ENCODE data around the gene ARHGEF28. TPM values are rescaled to one million over a fixed set of nuclear protein-coding genes. Genes with fewer than 3 reads are reported as not detected.
A peak's percentile ranks its signal among the peaks of the same experiment; 100 is the strongest.

The ARHGEF28 gene
- total and polyA plus RNA-seq, 4 donors: 4.8 to 27.8 (median 12.7) TPM

DNA sequence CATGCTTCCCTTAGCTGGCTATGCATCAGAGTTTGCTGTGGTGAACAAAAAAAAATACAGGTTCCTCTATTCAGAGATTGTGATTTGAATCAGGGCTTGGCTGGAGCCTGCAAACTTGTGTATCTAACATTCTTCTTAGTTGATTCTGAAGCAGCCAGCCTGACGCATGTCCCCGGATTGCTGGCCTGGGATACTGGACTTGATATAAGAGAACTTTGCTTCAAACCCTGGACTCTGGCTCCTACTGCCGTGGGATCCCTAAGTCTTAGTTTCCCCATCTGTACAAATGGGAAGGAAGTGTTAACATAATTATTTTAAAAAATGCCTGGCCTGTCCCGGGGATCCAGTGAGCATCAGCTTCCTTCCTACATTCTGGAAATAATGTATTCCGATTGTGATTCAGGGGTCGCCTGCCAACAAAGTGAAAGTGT lies 292.8 kb downstream of the ARHGEF28 start:
- no peak overlapping the region for H3K4me3 ChIP-seq (ENCODE audit: low read length in 2 of 2)
- peak; percentile 38 for ATAC-seq (ENCODE audit: low FRiP score)
- peak overlapping the region in 1 of 2 donors; percentile 17 for H3K27ac ChIP-seq (ENCODE audit: low read depth in 1 of 2, low read length in 2 of 2)
- peaks cover 0 to 8% of the 10 kb centered on the region in 2 donors for H3K4me1 ChIP-seq (ENCODE audit: control insufficient read depth in 1 of 2, insufficient read depth in 2 of 2, low read length in 2 of 2)
- no peaks in the 10 kb centered on the region for H3K27me3 ChIP-seq (ENCODE audit: control insufficient read depth in 1 of 2, insufficient read depth in 2 of 2, low read length in 1 of 2)
- H3K9me3 ChIP-seq (ENCODE audit: control insufficient read depth, low read length): no peaks in the 10 kb centered on the region
- WGBS, 2 donors: 23 to 25% methylated on average over 6 of the region's 6 CpGs
- peak in 1 of 2 donors; percentile 67 for DNase-seq
- H3K36me3 ChIP-seq (ENCODE audit: control insufficient read depth in 1 of 2, insufficient read depth in 2 of 2, low read length in 1 of 2): peaks cover 0 to 1% of the 10 kb centered on the region in 2 donors
- intact Hi-C loops (cut with DNase I): no loop called here

GRCh38 chr5:73921741-73922140 lies 295.7 kb downstream of the ARHGEF28 start:
- Histone ChIP-seq H3K4me3 (ENCODE audit: low read length in 2 of 2) (no peak overlapping the region), H3K27ac (ENCODE audit: low read depth in 1 of 2, low read length in 2 of 2) (no peak overlapping the region), H3K9me3 (ENCODE audit: control insufficient read depth, low read length) (no peaks in the 10 kb centered on the region), H3K36me3 (ENCODE audit: control insufficient read depth in 1 of 2, insufficient read depth in 2 of 2, low read length in 1 of 2) (no peaks in the 10 kb centered on the region), H3K4me1 (ENCODE audit: control insufficient read depth in 1 of 2, insufficient read depth in 2 of 2, low read length in 2 of 2) (peaks cover 0 to 8% of the 10 kb centered on the region in 2 donors), H3K27me3 (ENCODE audit: control insufficient read depth in 1 of 2, insufficient read depth in 2 of 2, low read length in 1 of 2) (no peaks in the 10 kb centered on the region)
- intact Hi-C loops (cut with DNase I): no loop called here
- WGBS, 2 donors: 82 to 86% methylated on average over 3 of the region's 3 CpGs
- DNase-seq (no peak), ATAC-seq (ENCODE audit: low FRiP score) (no peak)

DNA sequence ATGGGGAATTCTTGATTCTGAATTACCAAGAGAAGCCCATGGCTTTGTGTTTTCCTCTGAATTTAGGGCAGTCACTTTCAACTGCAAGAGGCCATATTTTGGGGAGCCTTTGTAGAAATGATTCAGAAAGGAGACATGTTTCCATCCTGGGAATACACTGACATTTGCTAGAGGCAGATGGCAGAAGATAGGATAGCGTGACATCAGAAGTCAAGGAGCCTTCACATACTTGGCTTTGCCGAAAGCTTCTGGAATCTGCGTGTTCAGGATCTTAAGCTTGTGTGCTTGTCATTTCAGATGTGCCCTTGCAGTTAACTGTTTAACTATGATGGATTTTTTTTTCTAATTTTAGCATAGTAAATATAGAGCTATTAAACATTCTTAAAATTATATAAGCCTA lies 296.2 kb downstream of the ARHGEF28 start:
- Histone ChIP-seq H3K27ac (ENCODE audit: low read depth in 1 of 2, low read length in 2 of 2) (no peak overlapping the region), H3K9me3 (ENCODE audit: control insufficient read depth, low read length) (no peaks in the 10 kb centered on the region), H3K4me1 (ENCODE audit: control insufficient read depth in 1 of 2, insufficient read depth in 2 of 2, low read length in 2 of 2) (peaks cover 0 to 8% of the 10 kb centered on the region in 2 donors), H3K36me3 (ENCODE audit: control insufficient read depth in 1 of 2, insufficient read depth in 2 of 2, low read length in 1 of 2) (no peaks in the 10 kb centered on the region), H3K27me3 (ENCODE audit: control insufficient read depth in 1 of 2, insufficient read depth in 2 of 2, low read length in 1 of 2) (no peaks in the 10 kb centered on the region), H3K4me3 (ENCODE audit: low read length in 2 of 2) (no peak overlapping the region)
- DNase-seq (no peak), ATAC-seq (ENCODE audit: low FRiP score) (no peak)
- 97 to 99% methylated on average over 3 of the region's 3 CpGs for WGBS, 2 donors
- intact Hi-C loops (cut with DNase I): no loop called here

DNA sequence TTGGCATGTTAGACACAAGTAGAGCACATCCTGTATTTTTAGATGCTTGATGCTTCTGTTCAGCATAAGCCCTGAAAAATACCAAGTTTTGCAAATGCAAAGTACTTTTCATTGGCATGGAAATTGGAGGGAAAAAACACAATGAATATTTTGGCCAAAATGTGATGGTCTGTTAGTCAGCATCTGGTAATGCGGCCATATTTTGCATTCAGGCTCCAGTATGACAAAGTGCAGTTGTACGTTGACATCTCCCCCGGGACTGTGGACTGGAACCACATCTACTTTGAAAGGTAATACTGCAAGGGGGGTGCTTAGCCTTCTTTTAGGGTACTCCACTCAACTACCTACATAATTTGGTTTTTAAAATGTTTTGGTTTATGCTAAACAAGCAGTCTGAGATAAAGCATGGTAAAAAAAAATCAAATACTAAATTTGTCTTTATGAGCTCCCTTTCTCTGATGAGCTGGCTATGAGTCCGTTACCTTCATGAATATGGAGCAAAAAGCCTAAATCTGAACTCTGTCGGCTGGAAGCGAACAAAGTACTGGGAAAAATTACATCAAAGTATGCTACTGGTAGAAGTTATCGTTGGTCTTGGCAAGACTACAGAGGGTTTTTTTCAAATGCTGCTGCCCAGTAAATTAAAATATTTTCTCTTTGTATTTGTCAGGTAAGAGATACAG lies 297.0 kb downstream of the ARHGEF28 start:
- 65 to 68% methylated on average over 7 of the region's 7 CpGs for WGBS, 2 donors
- Histone ChIP-seq H3K36me3 (ENCODE audit: control insufficient read depth in 1 of 2, insufficient read depth in 2 of 2, low read length in 1 of 2) (no peaks in the 10 kb centered on the region), H3K9me3 (ENCODE audit: control insufficient read depth, low read length) (no peaks in the 10 kb centered on the region), H3K27ac (ENCODE audit: low read depth in 1 of 2, low read length in 2 of 2) (no peak overlapping the region), H3K4me3 (ENCODE audit: low read length in 2 of 2) (no peak overlapping the region), H3K27me3 (ENCODE audit: control insufficient read depth in 1 of 2, insufficient read depth in 2 of 2, low read length in 1 of 2) (no peaks in the 10 kb centered on the region), H3K4me1 (ENCODE audit: control insufficient read depth in 1 of 2, insufficient read depth in 2 of 2, low read length in 2 of 2) (peaks cover 0 to under 1% of the 10 kb centered on the region in 2 donors)
- ATAC-seq (ENCODE audit: low FRiP score): no peak
- intact Hi-C loops (cut with DNase I): no loop called here
- DNase-seq: no peak

GRCh38 chr5:73928476-73929070 lies 302.6 kb downstream of the ARHGEF28 start:
- Histone ChIP-seq H3K4me3 (ENCODE audit: low read length in 2 of 2) (no peak overlapping the region), H3K27me3 (ENCODE audit: control insufficient read depth in 1 of 2, insufficient read depth in 2 of 2, low read length in 1 of 2) (no peaks in the 10 kb centered on the region), H3K36me3 (ENCODE audit: control insufficient read depth in 1 of 2, insufficient read depth in 2 of 2, low read length in 1 of 2) (no peaks in the 10 kb centered on the region), H3K9me3 (ENCODE audit: control insufficient read depth, low read length) (no peaks in the 10 kb centered on the region), H3K4me1 (ENCODE audit: control insufficient read depth in 1 of 2, insufficient read depth in 2 of 2, low read length in 2 of 2) (no peaks in the 10 kb centered on the region), H3K27ac (ENCODE audit: low read depth in 1 of 2, low read length in 2 of 2) (no peak overlapping the region)
- no peak for ATAC-seq (ENCODE audit: low FRiP score)
- DNase-seq: no peak
- intact Hi-C loops (cut with DNase I): no loop called here
- whole genome bisulfite sequencing, 2 donors: 79 to 81% methylated on average over 7 of the region's 7 CpGs

- no peaks in the 10 kb centered on the region for H3K36me3 ChIP-seq (ENCODE audit: control insufficient read depth in 1 of 2, insufficient read depth in 2 of 2, low read length in 1 of 2)
- WGBS, 2 donors: 75 to 80% methylated on average over 4 of the region's 4 CpGs
- no peaks in the 10 kb centered on the region for H3K27me3 ChIP-seq (ENCODE audit: control insufficient read depth in 1 of 2, insufficient read depth in 2 of 2, low read length in 1 of 2)
- ATAC-seq (ENCODE audit: low FRiP score) (no peak), DNase-seq (no peak)
- H3K4me3 ChIP-seq (ENCODE audit: low read length in 2 of 2): no peak overlapping the region
- peaks cover 0 to 1% of the 10 kb centered on the region in 2 donors for H3K4me1 ChIP-seq (ENCODE audit: control insufficient read depth in 1 of 2, insufficient read depth in 2 of 2, low read length in 2 of 2)
- no peaks in the 10 kb centered on the region for H3K9me3 ChIP-seq (ENCODE audit: control insufficient read depth, low read length)
- intact Hi-C loops (cut with DNase I): no loop called here
- no peak overlapping the region for H3K27ac ChIP-seq (ENCODE audit: low read depth in 1 of 2, low read length in 2 of 2)
Observed at GRCh38 chr5:73935719-73936118, 309.7 kb downstream of the ARHGEF28 start.

- 10 to 13% methylated on average over 5 of the region's 5 CpGs for WGBS, 2 donors
- Histone ChIP-seq H3K9me3 (ENCODE audit: control insufficient read depth, low read length) (peaks cover 2% of the 10 kb centered on the region), H3K36me3 (ENCODE audit: control insufficient read depth in 1 of 2, insufficient read depth in 2 of 2, low read length in 1 of 2) (no peaks in the 10 kb centered on the region), H3K4me1 (ENCODE audit: control insufficient read depth in 1 of 2, insufficient read depth in 2 of 2, low read length in 2 of 2) (peaks cover 0 to 5% of the 10 kb centered on the region in 2 donors), H3K27ac (ENCODE audit: low read depth in 1 of 2, low read length in 2 of 2) (peak overlapping the region in 1 of 2 donors; percentile 79), H3K4me3 (ENCODE audit: low read length in 2 of 2) (no peak overlapping the region), H3K27me3 (ENCODE audit: control insufficient read depth in 1 of 2, insufficient read depth in 2 of 2, low read length in 1 of 2) (no peaks in the 10 kb centered on the region)
- ATAC-seq (ENCODE audit: low FRiP score) (no peak), DNase-seq (no peak)
- intact Hi-C loops (cut with DNase I): no loop called here
Observed at GRCh38 chr5:73938280-73938937, 312.4 kb downstream of the ARHGEF28 start.

GRCh38 chr5:73938938-73939320 lies 312.9 kb downstream of the ARHGEF28 start:
- intact Hi-C loops (cut with DNase I): no loop called here
- H3K4me1 ChIP-seq (ENCODE audit: control insufficient read depth in 1 of 2, insufficient read depth in 2 of 2, low read length in 2 of 2): peaks cover 0 to 5% of the 10 kb centered on the region in 2 donors
- H3K9me3 ChIP-seq (ENCODE audit: control insufficient read depth, low read length): peaks cover 2% of the 10 kb centered on the region
- no peaks in the 10 kb centered on the region for H3K27me3 ChIP-seq (ENCODE audit: control insufficient read depth in 1 of 2, insufficient read depth in 2 of 2, low read length in 1 of 2)
- ATAC-seq (ENCODE audit: low FRiP score): no peak
- no peak overlapping the region for H3K4me3 ChIP-seq (ENCODE audit: low read length in 2 of 2)
- H3K27ac ChIP-seq (ENCODE audit: low read depth in 1 of 2, low read length in 2 of 2): peak overlapping the region in 1 of 2 donors; percentile 97
- DNase-seq: no peak
- H3K36me3 ChIP-seq (ENCODE audit: control insufficient read depth in 1 of 2, insufficient read depth in 2 of 2, low read length in 1 of 2): no peaks in the 10 kb centered on the region
- 77 to 81% methylated on average over 5 of the region's 5 CpGs for WGBS, 2 donors
